Measurements from ENCODE around the gene VPS36. TPM values are rescaled to one million over a fixed set of nuclear protein-coding genes. Genes with fewer than 3 reads are reported as not detected.

The VPS36 gene
- total RNA-seq, 2 experiments from 2014 or later = 30.6 to 35.9 TPM

DNA sequence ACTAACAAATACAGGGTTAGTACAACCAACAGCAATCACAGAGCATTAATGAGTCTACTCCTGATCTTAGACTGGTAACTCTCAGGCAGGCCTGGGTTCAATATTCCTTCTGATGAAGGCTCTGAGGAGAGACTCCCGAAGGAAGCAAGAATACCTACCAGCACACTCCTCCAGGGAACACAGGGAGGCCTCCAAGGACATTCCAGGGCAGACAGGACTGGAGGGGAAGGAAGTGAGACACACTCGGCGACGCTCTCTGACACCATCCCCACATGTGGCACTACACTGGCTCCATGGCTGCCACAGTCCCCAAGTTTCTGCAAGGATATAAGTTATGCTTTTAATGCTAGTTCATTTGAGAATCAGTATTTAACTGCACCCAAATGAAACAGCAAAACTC lies 64.6 kb downstream of the VPS36 start:
- BruUV-seq (replicated peaks) = no TSS peak
- ChIA-PET CTCF (ENCODE audit: unreplicated experiment) (no interaction called here), POLR2A (no interaction called here)

DNA sequence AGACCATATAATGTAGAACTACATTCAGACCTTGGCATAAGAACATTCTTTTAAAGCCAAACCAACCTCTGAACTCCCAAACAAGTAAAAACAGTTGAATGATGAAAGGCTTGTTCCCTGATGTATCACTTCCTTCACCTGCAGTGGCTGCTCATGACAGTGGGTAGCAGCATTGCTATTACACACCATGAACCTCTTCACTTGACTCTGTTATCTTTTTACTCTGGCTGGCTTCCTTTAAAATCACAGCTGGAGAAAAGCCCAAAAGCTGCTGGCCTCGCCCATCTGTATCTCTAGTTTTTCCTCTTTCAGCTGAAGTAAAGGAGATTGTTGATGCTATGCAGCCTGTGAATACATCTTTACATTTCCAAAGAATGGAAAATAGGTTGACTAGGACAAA lies 67.1 kb downstream of the VPS36 start:
- no peak for DNase-seq (ENCODE audit: low spot score)
- H3K9me2 ChIP-seq (ENCODE audit: insufficient read depth, low read length) = no peaks in the 10 kb centered on the region
- ChIA-PET POLR2A (interaction anchor here (0.5 kb wide), 1 partner anchor 31 kb away, joined by 5 read pairs; no protein-coding TSS in a partner anchor), CTCF (ENCODE audit: unreplicated experiment) (no interaction called here)
- H3K79me2 ChIP-seq (ENCODE audit: insufficient read depth, low read depth, low read length) = no peaks in the 10 kb centered on the region
- no peak overlapping the region for H3K27ac ChIP-seq (ENCODE audit: low read depth, low read length, poor library complexity, severe bottlenecking)
- no peaks in the 10 kb centered on the region for H3K9me3 ChIP-seq (ENCODE audit: low read length)
- BruUV-seq (replicated peaks) = no TSS peak
- H3K4me2 ChIP-seq (ENCODE audit: low read length) = no peak overlapping the region
- H3K4me3 ChIP-seq (ENCODE audit: low read depth, low read length, poor library complexity, severe bottlenecking) = no peak overlapping the region
- intact Hi-C loops (cut with micrococcal nuclease; ENCODE audit: unreplicated experiment) = no loop called here
- H4K20me1 ChIP-seq (ENCODE audit: insufficient read depth, low read length) = no peaks in the 10 kb centered on the region
- TF ChIP-seq EZH2phosphoT487 (IDR thresholded peaks at IDR 0.05; ENCODE audit: borderline replicate concordance, low read depth, low read length) = no peak
- TF ChIP-seq, protein P1, sequence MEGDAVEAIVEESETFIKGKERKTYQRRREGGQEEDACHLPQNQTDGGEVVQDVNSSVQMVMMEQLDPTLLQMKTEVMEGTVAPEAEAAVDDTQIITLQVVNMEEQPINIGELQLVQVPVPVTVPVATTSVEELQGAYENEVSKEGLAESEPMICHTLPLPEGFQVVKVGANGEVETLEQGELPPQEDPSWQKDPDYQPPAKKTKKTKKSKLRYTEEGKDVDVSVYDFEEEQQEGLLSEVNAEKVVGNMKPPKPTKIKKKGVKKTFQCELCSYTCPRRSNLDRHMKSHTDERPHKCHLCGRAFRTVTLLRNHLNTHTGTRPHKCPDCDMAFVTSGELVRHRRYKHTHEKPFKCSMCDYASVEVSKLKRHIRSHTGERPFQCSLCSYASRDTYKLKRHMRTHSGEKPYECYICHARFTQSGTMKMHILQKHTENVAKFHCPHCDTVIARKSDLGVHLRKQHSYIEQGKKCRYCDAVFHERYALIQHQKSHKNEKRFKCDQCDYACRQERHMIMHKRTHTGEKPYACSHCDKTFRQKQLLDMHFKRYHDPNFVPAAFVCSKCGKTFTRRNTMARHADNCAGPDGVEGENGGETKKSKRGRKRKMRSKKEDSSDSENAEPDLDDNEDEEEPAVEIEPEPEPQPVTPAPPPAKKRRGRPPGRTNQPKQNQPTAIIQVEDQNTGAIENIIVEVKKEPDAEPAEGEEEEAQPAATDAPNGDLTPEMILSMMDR (conservative IDR thresholded peaks at IDR 0.05; ENCODE audit: low read length) = no peak
- no peaks in the 10 kb centered on the region for H3K36me3 ChIP-seq (ENCODE audit: insufficient read depth, low read length)
- no peak overlapping the region for H2AFZ ChIP-seq (ENCODE audit: low read length)
- no peaks in the 10 kb centered on the region for H3K4me1 ChIP-seq (ENCODE audit: insufficient read depth, low read length, poor library complexity, severe bottlenecking)

More for the DNA sequence above, 64.6 kb downstream of the VPS36 start:
- TF ChIP-seq EZH2phosphoT487 (IDR thresholded peaks at IDR 0.05; ENCODE audit: borderline replicate concordance, low read depth, low read length) = no peak
- TF ChIP-seq, protein P1 (conservative IDR thresholded peaks at IDR 0.05; ENCODE audit: low read length) = no peak
- intact Hi-C loops (cut with micrococcal nuclease; ENCODE audit: unreplicated experiment) = no loop called here
- Histone ChIP-seq H2AFZ (ENCODE audit: low read length) (no peak overlapping the region), H3K36me3 (ENCODE audit: insufficient read depth, low read length) (no peaks in the 10 kb centered on the region), H3K4me3 (ENCODE audit: low read depth, low read length, poor library complexity, severe bottlenecking) (no peak overlapping the region), H3K9me2 (ENCODE audit: insufficient read depth, low read length) (no peaks in the 10 kb centered on the region), H3K4me2 (ENCODE audit: low read length) (no peak overlapping the region), H3K27ac (ENCODE audit: low read depth, low read length, poor library complexity, severe bottlenecking) (no peak overlapping the region), H3K9me3 (ENCODE audit: low read length) (no peaks in the 10 kb centered on the region), H3K79me2 (ENCODE audit: insufficient read depth, low read depth, low read length) (no peaks in the 10 kb centered on the region), H3K4me1 (ENCODE audit: insufficient read depth, low read length, poor library complexity, severe bottlenecking) (no peaks in the 10 kb centered on the region), H4K20me1 (ENCODE audit: insufficient read depth, low read length) (no peaks in the 10 kb centered on the region)
- DNase-seq (ENCODE audit: low spot score) = no peak

DNA sequence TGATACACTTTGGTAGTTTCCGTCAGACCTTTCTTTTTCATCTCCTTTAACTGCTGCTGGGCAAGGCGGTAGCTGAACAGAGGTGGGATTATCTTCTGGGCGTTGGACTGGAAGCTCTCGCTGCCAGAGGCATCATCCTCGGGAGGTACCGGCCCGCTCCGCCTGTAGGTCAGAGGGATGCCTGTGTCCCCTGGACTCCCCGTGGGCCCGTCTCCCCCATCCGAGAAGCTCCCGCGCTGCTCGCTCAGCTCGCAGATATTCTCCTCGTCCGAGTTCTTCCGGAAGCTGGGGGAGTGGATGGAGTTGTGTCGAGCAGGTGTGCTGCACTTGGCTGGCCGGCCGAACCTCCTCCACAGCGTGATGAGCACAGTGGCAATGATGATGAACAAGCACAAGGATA lies 72.1 kb downstream of the VPS36 start:
- no TSS peak for BruUV-seq (replicated peaks)
- DNase-seq (ENCODE audit: low spot score) = no peak
- CTCF ChIA-PET (ENCODE audit: unreplicated experiment) = no interaction called here
- POLR2A ChIA-PET = interaction anchor here (0.6 to 0.7 kb wide), 2 partner anchors 41 to 577 kb away, joined by 3 to 5 read pairs; no protein-coding TSS in a partner anchor
- no peaks in the 10 kb centered on the region for H3K4me1 ChIP-seq (ENCODE audit: insufficient read depth, low read length, poor library complexity, severe bottlenecking)
- no peaks in the 10 kb centered on the region for H3K9me2 ChIP-seq (ENCODE audit: insufficient read depth, low read length)
- no peaks in the 10 kb centered on the region for H3K79me2 ChIP-seq (ENCODE audit: insufficient read depth, low read depth, low read length)
- intact Hi-C loops (cut with micrococcal nuclease; ENCODE audit: unreplicated experiment) = no loop called here
- no peaks in the 10 kb centered on the region for H3K9me3 ChIP-seq (ENCODE audit: low read length)
- no peaks in the 10 kb centered on the region for H3K36me3 ChIP-seq (ENCODE audit: insufficient read depth, low read length)
- no peaks in the 10 kb centered on the region for H4K20me1 ChIP-seq (ENCODE audit: insufficient read depth, low read length)
- H3K4me3 ChIP-seq (ENCODE audit: low read depth, low read length, poor library complexity, severe bottlenecking) = no peak overlapping the region
- TF ChIP-seq EZH2phosphoT487 (IDR thresholded peaks at IDR 0.05; ENCODE audit: borderline replicate concordance, low read depth, low read length) = no peak
- TF ChIP-seq, protein P1 (conservative IDR thresholded peaks at IDR 0.05; ENCODE audit: low read length) = no peak
- H2AFZ ChIP-seq (ENCODE audit: low read length) = no peak overlapping the region
- no peak overlapping the region for H3K4me2 ChIP-seq (ENCODE audit: low read length)
- H3K27ac ChIP-seq (ENCODE audit: low read depth, low read length, poor library complexity, severe bottlenecking) = no peak overlapping the region

Data from OCI-LY7 (cell line).